Putamen (tissue), 1 donor: Measurements from ENCODE around the gene SALL1.

Source experiments
- DNase-seq: peaks from one replicate; pipeline ENCODE4 v3.0.0-alpha.2; 2016; ENCODE audit warnings: low spot score

SALL1 gene

DNA sequence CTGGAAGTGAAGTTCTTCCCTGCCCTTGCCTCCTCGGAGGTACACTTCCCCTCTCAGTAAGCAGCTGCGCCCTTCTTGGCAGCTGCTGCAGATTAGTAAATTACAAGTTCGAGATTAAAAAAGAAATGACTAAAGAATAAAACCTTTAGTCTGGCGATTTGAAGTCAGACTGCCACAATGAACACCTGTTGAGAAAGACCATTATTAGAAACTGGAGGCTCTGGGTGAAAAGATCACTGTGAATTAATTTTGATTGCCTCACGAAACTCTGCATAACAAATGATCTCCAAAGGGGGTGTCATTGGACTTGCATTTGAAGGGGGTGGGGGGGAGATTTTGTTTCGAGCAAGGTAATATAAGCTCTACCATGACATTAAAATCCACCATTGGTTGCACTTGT is 39.3 kb downstream of the SALL1 start:
- no peak for DNase-seq

DNA sequence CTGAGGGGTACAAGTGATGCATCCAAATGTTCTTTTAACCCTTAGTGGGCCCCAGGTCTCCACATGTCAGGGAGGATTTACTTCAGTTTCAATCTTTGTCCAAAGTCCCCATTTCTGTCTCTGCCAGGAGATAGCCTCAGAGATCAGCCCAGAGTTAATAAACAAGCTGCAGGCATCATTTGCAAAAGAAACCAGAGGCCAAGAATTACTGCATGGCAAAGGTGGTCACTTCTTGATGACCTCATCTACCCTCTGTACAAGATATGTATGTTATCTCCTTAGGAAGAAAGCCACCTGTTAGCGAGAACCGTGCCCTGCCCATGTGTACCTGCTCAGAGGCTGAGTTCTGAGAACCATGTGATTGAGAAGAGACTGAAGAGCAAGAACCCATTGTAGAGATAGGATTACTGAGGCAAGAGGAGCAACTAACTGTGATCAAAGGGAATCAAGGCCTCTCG is 40.3 kb downstream of the SALL1 start:
- no peak for DNase-seq

DNA sequence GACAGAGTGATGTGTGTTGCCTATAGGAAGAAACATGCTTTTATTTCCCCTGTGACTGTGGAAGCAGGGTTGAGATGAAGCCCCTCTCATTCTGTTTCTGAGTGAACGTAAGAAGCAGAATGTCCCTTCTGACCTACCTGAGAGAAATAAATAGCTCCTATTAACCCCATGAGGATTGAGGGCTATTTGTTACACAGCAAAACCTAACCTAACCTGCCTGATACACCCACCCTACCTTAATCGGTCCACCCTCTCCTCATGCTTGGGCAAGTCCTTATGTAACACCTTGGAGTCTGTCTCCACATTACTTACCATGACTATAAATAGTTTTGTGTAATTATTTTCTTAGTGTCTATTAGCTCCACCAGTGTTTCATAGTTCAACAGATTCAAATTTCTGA is 41.9 kb downstream of the SALL1 start:
- no peak for DNase-seq

DNA sequence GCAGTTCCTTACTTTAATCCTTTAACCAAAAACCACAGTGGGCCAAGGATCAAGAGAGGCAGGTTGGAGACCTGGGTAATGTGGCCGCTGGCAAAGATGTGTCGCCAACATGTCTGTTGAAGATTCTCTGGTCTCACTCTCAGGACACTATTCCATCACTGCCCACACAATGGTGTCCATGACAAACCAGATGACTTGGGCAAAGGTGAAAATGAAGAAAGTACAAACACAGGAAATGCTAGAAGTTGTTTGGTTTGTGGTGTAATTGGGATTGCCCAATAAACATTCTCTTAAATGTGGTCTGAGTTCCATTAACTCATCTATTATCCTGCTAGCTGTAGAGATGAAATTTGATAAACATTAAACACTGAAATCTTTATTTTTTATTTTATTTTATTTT is 43.3 kb downstream of the SALL1 start:
- DNase-seq, result no peak

DNA sequence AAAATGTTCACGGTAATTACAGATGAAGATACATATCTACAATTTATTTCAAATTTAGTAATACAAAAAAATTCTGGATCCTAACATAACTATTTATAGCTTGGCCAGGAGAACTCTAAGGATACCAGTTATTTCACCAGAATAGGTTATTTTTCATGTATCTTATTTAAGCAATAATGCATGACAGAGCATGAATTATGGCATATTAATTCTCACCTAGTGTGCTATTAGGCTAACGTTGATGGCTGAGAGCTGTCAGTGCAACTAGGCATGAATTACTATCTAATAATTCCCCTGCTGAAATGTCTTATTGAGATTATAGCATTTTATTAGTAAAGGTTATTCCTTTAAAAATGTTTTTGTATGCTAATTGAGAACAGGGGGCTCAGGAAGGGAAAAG is 44.5 kb downstream of the SALL1 start:
- DNase-seq, result no peak

DNA sequence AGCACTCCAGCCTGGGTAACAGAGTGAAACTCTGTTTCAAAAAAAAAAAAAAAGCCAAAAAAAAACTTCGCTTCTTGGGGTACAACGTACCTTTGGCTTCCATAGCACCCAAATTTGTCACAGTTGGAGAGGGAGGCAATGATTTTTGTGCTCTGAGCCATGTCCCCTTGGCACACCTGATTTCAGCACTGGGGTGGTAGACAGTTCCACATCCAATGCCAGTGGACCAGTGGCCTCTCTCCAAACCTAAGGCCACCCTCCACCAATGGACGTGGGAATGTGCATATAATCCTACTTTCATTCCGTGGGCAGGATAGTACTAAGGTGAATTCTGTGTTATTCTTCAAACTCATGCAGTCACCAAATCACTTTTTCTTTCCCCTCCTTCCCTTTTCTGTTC is 47.5 kb downstream of the SALL1 start:
- no peak for DNase-seq

DNA sequence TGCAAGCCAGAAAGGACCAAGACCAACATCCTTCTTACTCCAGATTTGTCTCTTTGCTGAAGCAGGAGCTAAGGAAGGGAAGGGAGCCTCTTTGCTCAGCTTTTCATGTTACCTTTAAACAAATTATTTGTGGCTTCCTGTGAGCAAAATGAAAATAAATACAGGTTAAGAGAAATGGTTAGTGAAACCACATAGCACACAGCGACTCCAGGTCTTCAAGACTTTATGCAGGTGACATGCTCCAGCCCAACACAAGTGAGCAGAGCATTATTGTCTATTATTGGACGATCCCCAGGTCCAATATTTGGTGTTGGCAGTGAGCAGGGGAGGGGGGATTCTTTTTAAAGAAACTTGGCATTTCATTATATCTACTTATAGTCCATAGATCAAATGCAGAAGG is 53.3 kb downstream of the SALL1 start:
- DNase-seq, result no peak

DNA sequence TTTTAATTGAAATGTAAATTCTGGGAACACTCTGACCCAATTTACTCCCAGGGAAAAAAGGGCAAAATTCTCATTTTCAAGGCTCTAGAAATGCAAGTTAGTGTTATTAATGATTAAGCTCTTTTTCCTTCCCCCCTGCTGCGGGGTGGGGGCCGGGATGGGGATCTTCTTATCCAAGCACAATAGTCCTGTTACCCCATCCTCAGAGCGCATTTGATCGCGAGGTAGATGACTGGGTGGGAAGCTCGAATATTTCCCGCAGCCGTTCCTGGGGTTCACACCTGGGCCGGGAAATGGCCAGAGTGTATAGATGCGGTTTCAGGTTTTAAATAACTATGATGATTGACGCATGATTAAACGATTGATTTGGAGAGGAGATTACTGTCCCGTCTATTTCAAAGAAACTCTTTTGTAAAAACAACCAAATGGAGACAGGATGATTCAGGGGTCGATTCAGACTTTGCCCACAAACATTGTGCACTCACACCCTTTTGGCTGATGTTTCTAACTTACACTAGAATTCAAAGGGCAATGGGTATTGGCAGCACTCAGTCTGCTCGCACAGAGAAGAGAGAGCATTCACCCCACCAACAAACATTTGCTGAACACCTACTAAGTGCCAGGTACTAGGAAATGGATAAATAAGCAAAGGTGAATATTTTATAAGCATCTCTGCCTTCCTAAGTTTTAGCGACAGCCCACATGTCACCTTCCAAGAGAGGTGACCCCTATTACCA is 55.0 kb downstream of the SALL1 start:
- DNase-seq, result no peak

DNA sequence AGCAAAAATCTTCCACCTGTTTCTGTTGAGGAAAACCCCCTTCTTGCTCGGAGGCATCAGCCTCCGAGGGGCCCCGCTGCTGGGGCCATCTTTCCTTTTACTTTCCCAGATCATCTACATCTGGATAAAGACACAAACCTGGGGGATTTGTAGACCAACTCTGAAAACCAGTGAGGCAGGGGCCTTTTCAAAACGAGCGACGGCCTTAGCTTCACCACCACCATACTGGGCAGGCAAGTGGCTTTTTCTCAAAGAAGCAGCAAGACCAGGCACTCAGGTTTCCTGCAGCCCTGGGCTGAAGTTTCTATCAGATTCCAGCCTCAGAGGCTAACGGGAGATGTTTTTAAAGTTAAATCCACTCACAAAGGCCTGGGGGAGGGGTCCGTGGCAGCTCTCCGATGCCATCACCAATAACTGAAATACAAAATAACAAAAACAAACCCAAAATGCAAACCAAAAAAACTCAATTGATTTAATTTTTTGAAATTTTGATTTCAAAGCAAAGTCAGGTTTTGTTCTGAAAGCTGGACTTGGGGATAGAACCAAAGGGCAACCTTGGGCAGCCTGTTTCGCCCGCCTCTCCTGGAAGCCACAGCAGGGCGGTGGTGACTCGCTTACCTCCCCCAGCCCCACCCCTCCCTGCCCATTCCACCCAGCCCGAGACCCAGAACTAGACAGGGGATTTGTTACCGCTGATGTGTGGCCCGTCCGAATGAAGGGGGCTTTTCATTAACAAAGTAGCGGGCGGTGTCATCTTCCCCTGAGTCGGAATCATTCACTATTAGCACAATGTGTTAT is 55.8 kb downstream of the SALL1 start:
- peak; percentile 7 for DNase-seq

DNA sequence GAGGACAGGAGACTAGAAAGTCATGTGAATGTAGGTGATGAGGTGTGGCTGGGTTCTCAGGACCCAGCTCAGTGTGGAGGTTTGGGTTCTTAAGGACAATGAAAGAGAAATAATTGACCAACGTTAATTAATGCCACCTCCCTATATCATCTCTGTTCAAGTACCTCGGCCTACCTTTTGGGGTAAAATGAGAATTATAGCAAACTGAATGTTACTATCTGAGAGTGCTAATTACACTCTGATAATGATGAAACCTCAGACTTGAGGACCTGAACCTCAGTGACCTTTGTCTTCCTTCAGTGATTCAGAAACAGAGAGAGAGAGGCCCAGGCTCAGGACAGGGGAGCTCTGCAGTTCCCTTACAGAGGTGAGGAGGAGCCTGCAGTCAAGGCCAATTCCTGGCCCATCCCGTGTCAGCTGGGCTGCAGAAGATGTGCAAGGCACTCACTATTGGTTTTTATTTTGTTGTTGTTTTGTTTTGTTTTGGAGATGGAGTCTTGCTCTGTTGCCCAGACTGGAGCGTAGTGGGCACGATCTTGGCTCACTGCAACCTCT is 57.3 kb downstream of the SALL1 start:
- DNase-seq, result no peak
